Thyroid gland (tissue), 4 donors: ENCODE measurements around the gene ZNF821.
"Not testable (repeated sequence)": the region's sequence is repeated elsewhere in the genome, so short reads cannot be mapped to it uniquely, and the experiment has no call there.

Experiments used
- POLR2A ChIP-seq, 2 donors: fragments of 450-650 bp; IDR thresholded peaks; one replicate each; pipeline ENCODE4 v1.6.1; 2017; ENCODE audit warnings: antibody characterized with exemption in 2 of 2, mild to moderate bottlenecking in 2 of 2, moderate library complexity in 1 of 2
- TF ChIP-seq, protein P1 (sequence below), 6 experiments: fragments of 200-600 bp in 3 of 6; fragments of 450-650 bp in 3 of 6; sonication (generic) in 3 of 6; IDR thresholded peaks; one replicate each; pipeline ENCODE4 v1.5.1; 2016 to 2019; ENCODE audit warnings: antibody characterized with exemption in 6 of 6, mild to moderate bottlenecking in 2 of 6, inconsistent platforms in 1 of 6, moderate library complexity in 1 of 6

DNA sequence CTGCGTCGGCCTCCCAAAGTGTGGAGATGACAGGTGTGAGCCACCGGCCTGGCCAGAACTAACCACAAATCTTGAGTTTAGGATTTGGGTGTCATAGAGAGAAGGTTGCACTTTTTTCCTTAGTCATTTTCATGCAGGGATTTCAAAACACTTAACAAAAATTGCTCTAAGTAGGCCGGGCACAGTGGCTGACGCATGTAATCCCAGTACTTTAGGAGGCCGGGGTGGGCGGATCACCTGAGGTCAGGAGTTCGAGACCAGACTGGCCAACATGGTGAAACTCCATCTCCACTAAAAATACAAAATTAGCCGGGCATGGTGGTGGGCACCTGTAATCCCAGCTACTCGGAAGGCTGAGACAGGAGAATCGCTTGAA is 73.8 kb downstream of the ZNF821 start:
- TF ChIP-seq, protein P1, sequence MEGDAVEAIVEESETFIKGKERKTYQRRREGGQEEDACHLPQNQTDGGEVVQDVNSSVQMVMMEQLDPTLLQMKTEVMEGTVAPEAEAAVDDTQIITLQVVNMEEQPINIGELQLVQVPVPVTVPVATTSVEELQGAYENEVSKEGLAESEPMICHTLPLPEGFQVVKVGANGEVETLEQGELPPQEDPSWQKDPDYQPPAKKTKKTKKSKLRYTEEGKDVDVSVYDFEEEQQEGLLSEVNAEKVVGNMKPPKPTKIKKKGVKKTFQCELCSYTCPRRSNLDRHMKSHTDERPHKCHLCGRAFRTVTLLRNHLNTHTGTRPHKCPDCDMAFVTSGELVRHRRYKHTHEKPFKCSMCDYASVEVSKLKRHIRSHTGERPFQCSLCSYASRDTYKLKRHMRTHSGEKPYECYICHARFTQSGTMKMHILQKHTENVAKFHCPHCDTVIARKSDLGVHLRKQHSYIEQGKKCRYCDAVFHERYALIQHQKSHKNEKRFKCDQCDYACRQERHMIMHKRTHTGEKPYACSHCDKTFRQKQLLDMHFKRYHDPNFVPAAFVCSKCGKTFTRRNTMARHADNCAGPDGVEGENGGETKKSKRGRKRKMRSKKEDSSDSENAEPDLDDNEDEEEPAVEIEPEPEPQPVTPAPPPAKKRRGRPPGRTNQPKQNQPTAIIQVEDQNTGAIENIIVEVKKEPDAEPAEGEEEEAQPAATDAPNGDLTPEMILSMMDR (IDR thresholded peaks at IDR 0.05), result not testable (repeated sequence)
- TF ChIP-seq POLR2A (IDR thresholded peaks at IDR 0.05), result not testable (repeated sequence)
